Spleen (tissue), 11 donors: ENCODE data around the gene AGMO. TPM values are rescaled to one million over a fixed set of nuclear protein-coding genes. Genes with fewer than 3 reads are reported as not detected.

Experiments used
- DNase-seq: peaks from one replicate; pipeline ENCODE4 v3.0.0-alpha.2; 2020
- H3K27ac ChIP-seq, 8 donors: fragments of 200-600 bp; sonication (generic) in 7 of 8; 1 replicate in 4 of 8; 2 replicates in 4 of 8; pipeline versions ENCODE4 v1.5.0 to v1.8.0; 2016 to 2021; ENCODE audit warnings: inconsistent platforms in 4 of 8, mild to moderate bottlenecking in 4 of 8, moderate library complexity in 1 of 8
- H3K27me3 ChIP-seq, 7 donors: fragments of 200-600 bp; sonication (generic) in 6 of 7; replicated peaks in 1 of 7; 1 replicate in 4 of 7; 2 replicates in 3 of 7; pipeline versions ENCODE4 v1.5.0 to v1.8.0; 2016 to 2021; ENCODE audit warnings: inconsistent platforms in 3 of 7, mild to moderate bottlenecking in 1 of 7
- H3K36me3 ChIP-seq, 6 donors: fragments of 200-600 bp; sonication (generic) in 5 of 6; 1 replicate in 4 of 6; 2 replicates in 2 of 6; pipeline versions ENCODE4 v1.5.0 to v1.8.0; 2016 to 2021; ENCODE audit warnings: inconsistent platforms in 2 of 6
- H3K4me1 ChIP-seq, 6 donors: fragments of 200-600 bp; sonication (generic) in 5 of 6; 1 replicate in 3 of 6; 2 replicates in 3 of 6; pipeline versions ENCODE4 v1.5.0 to v1.8.0; 2016 to 2021; ENCODE audit warnings: inconsistent platforms in 3 of 6
- H3K4me3 ChIP-seq, 8 donors: fragments of 200-600 bp; sonication (generic) in 7 of 8; 1 replicate in 4 of 8; 2 replicates in 4 of 8; pipeline versions ENCODE4 v1.5.0 to v1.8.0; 2016 to 2021; ENCODE audit warnings: inconsistent platforms in 4 of 8, mild to moderate bottlenecking in 4 of 8, moderate library complexity in 2 of 8
- H3K9me3 ChIP-seq, 8 donors: fragments of 200-600 bp; sonication (generic) in 7 of 8; 1 replicate in 4 of 8; 2 replicates in 4 of 8; pipeline versions ENCODE4 v1.5.0 to v1.8.0; 2016 to 2021; ENCODE audit warnings: inconsistent platforms in 4 of 8
- POLR2A ChIP-seq, 3 donors: fragments of 450-650 bp; IDR thresholded peaks; one replicate each; pipeline ENCODE4 v1.5.1; 2017; ENCODE audit warnings: antibody characterized with exemption in 3 of 3, mild to moderate bottlenecking in 1 of 3
- POLR2AphosphoS5 ChIP-seq, 3 donors: sonication (generic); formaldehyde crosslinking; IDR thresholded peaks; one replicate each; pipeline ENCODE4 v1.5.1; 2017; ENCODE audit warnings: antibody characterized with exemption in 3 of 3
- WGBS, 5 donors: extraction: QIAGEN DNeasy Blood & Tissue Kit in 3 of 5; methylation state at CpG; one replicate each; pipeline versions ENCODE4 v1.1.5 to v1.1.7; 2013 to 2018; 5-methylcytosine and 5-hydroxymethylcytosine counted together
- intact Hi-C: fragments of 100-400 bp; cut with DNase I; formaldehyde crosslinking; loops from one replicate; pipeline ENCODE4 v1.15.0; 2023; ENCODE audit warnings: low total_unique reads
- polyA plus RNA-seq, 3 donors: library from polyadenylated mRNA; stranded (reverse); fragments of 200-250 nt; gene quantifications; one replicate each; pipeline ENCODE4 v1.2.1, GENCODE V29; 2013
- total RNA-seq, 7 donors: library from RNA; depleted of rRNA in 3 of 7; stranded (reverse); fragments of >200 nt in 3 of 7; fragmentation: NEBNext Ultra II Directional in 4 of 7; extraction: Animal tissue kit (Norgen Biotek cat#: 25700) in 4 of 7; gene quantifications; one replicate each; pipeline versions ENCODE4 v1.1.0 to v1.2.1, GENCODE V29; 2016 to 2021
- TF ChIP-seq, protein P1 (sequence below), 11 experiments: fragments of 200-600 bp in 7 of 11; fragments of 450-650 bp in 4 of 11; sonication (generic) in 4 of 11; IDR thresholded peaks in 8 of 11; conservative IDR thresholded peaks in 3 of 11; 1 replicate in 7 of 11; 2 replicates in 4 of 11; pipeline versions ENCODE4 v1.4.0 to v1.8.0; 2016 to 2021; ENCODE audit warnings: antibody characterized with exemption in 11 of 11, inconsistent platforms in 4 of 11, mild to moderate bottlenecking in 1 of 11
- donor health status: healthy with polysubstance abuse.
- donor health status: DM: no; HTN: no; CAD: no; lungs with moderate emphysema.
- donor health status: DM: no; HTN: no; CAD: no.
- donor health status: Bipolar disorder and iron deficiency.
- donor health status: healthy.
- donor health status: DM: no; HTN: no; CAD: no.
- donor health status: DM: yes; HTN: yes; CAD: no.

The AGMO gene
- total and polyA plus RNA-seq, 10 donors = 0.02 to 0.03 (median 0.03) TPM; not detected in 7

DNA sequence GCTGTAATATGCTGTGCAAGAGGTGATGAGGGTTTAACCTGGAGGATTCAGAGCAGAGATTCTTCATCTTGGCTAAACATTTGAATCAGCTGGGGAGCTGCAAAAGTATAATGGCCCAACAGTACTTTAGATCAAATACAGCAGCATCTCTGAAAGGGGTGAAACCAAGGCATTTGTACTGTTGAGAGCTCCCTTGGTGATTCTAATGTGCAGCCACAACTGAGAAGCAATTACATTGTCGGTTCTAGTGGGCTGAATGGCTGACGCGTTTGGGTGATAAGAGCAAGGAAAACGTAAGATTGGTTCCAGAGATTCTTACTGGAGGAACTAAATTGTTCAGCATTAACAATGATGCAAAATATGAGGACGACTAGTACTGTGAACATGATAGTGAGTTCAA lies 269.7 kb downstream of the AGMO start:
- DNase-seq = no peak
- no peaks in the 10 kb centered on the region for H3K36me3 ChIP-seq
- H3K27me3 ChIP-seq = no peaks in the 10 kb centered on the region
- no peak overlapping the region for H3K27ac ChIP-seq
- no peak overlapping the region for H3K4me3 ChIP-seq
- H3K9me3 ChIP-seq = no peaks in the 10 kb centered on the region
- intact Hi-C loops = no loop called here
- TF ChIP-seq POLR2A (IDR thresholded peaks at IDR 0.05) (no peak), POLR2AphosphoS5 (IDR thresholded peaks at IDR 0.05) (no peak)
- TF ChIP-seq, protein P1, sequence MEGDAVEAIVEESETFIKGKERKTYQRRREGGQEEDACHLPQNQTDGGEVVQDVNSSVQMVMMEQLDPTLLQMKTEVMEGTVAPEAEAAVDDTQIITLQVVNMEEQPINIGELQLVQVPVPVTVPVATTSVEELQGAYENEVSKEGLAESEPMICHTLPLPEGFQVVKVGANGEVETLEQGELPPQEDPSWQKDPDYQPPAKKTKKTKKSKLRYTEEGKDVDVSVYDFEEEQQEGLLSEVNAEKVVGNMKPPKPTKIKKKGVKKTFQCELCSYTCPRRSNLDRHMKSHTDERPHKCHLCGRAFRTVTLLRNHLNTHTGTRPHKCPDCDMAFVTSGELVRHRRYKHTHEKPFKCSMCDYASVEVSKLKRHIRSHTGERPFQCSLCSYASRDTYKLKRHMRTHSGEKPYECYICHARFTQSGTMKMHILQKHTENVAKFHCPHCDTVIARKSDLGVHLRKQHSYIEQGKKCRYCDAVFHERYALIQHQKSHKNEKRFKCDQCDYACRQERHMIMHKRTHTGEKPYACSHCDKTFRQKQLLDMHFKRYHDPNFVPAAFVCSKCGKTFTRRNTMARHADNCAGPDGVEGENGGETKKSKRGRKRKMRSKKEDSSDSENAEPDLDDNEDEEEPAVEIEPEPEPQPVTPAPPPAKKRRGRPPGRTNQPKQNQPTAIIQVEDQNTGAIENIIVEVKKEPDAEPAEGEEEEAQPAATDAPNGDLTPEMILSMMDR (IDR thresholded peaks at IDR 0.05 in 8 of 11, conservative IDR thresholded peaks at IDR 0.05 in 3 of 11) = no peak
- 82 to 90% (median 84%) methylated on average over 5 of the region's 5 CpGs for WGBS, 5 donors
- no peaks in the 10 kb centered on the region for H3K4me1 ChIP-seq

DNA sequence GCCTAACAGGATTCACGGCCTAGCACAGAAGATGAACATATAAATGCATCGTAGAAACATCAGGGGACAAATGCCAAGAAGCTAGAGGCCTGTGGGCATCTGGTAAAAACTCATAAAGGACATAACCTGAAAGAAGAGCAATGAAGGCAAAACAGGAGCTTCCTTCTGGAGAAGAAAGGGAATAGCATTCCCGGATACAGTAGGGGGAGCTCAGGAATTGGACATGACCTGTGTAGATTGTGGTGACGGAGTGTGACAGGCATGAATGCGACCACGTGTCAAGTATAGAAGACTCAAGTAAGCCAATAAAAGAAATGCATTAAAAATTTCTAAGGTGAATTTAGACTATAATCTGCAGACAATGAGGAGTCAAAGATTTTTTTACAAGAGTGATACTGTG lies 270.1 kb downstream of the AGMO start:
- intact Hi-C loops = no loop called here
- Histone ChIP-seq H3K4me1 (no peaks in the 10 kb centered on the region), H3K4me3 (no peak overlapping the region), H3K27me3 (no peaks in the 10 kb centered on the region), H3K36me3 (no peaks in the 10 kb centered on the region), H3K9me3 (no peaks in the 10 kb centered on the region), H3K27ac (no peak overlapping the region)
- TF ChIP-seq, protein P1 (IDR thresholded peaks at IDR 0.05 in 8 of 11, conservative IDR thresholded peaks at IDR 0.05 in 3 of 11) = no peak
- TF ChIP-seq POLR2AphosphoS5 (IDR thresholded peaks at IDR 0.05) = no peak
- 77 to 90% (median 82%) methylated on average over 6 of the region's 6 CpGs for WGBS, 5 donors
- DNase-seq = no peak

DNA sequence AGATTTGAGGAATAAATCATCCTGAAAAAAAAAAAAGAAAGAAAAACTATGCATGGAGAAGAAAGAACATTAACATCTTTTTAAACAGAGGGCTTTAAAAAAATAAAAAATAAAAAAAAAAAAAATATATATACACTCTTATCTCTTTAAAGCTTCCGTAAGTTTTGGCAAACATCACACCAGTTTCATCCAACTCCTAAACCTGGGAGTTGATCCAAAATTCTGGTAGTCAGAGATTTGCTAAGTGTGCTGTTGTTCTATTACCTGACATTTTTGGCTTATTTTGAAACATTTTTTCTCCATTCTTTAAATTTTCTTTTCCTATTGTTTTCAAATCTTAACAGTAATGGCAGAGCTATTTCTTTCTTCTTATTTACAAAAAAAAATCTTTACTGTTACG lies 273.1 kb downstream of the AGMO start:
- no peak overlapping the region for H3K27ac ChIP-seq
- H3K9me3 ChIP-seq = peaks cover 0 to 7% (median 0%) of the 10 kb centered on the region in 8 donors
- H3K27me3 ChIP-seq = no peaks in the 10 kb centered on the region
- H3K4me3 ChIP-seq = no peak overlapping the region
- DNase-seq = no peak
- H3K4me1 ChIP-seq = no peaks in the 10 kb centered on the region
- H3K36me3 ChIP-seq = no peaks in the 10 kb centered on the region
- intact Hi-C loops = no loop called here
- TF ChIP-seq, protein P1 (IDR thresholded peaks at IDR 0.05 in 8 of 11, conservative IDR thresholded peaks at IDR 0.05 in 3 of 11) = no peak
- no peak for TF ChIP-seq POLR2AphosphoS5 (IDR thresholded peaks at IDR 0.05)
- no peak for TF ChIP-seq POLR2A (IDR thresholded peaks at IDR 0.05)
- 77 to 82% (median 78%) methylated on average over 2 of the region's 2 CpGs for WGBS, 5 donors

DNA sequence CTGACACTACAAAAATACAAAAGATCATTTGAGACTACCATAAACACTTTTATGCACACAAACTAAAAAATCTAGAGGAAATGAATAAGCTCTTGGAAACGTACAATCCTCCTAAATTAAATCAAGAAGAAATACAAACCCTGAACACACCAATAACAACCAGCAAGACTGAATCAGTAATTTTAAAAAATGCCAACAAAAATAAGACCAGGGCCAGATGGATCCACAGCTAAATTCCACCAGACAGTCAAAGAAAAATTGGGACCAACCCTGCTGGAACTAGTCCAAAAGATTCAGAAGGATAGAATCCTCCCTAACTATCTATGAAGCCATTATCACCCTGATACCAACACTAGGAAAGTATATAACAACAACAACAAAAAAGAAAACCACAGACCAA lies 277.4 kb downstream of the AGMO start:
- no peak overlapping the region for H3K4me3 ChIP-seq
- no peak for DNase-seq
- intact Hi-C loops = no loop called here
- H3K36me3 ChIP-seq = no peaks in the 10 kb centered on the region
- H3K9me3 ChIP-seq = peaks cover 0 to 43% (median 29%) of the 10 kb centered on the region in 8 donors
- no peaks in the 10 kb centered on the region for H3K4me1 ChIP-seq
- TF ChIP-seq, protein P1 (IDR thresholded peaks at IDR 0.05 in 8 of 11, conservative IDR thresholded peaks at IDR 0.05 in 3 of 11) = no peak
- TF ChIP-seq POLR2AphosphoS5 (IDR thresholded peaks at IDR 0.05) (no peak), POLR2A (IDR thresholded peaks at IDR 0.05) (no peak)
- no peak overlapping the region for H3K27ac ChIP-seq
- H3K27me3 ChIP-seq = no peaks in the 10 kb centered on the region
- 74 to 91% (median 79%) methylated on average over 1 of the region's 1 CpG for WGBS, 5 donors
